HTR-8/SVneo (cell line): ENCODE results near the gene SNX15.
"Not testable (repeated sequence)": the region's sequence is repeated elsewhere in the genome, so short reads cannot be mapped to it uniquely, and the experiment has no call there.

Experiments used
- DNase-seq: peaks from one replicate; pipeline ENCODE4 v3.0.0; 2011; ENCODE audit warnings: low spot score, mixed read lengths; ENCODE audit not compliant: insufficient read length
- FAIRE-seq: peaks from 2 replicates; lab custom pipeline; 2011; peaks lifted over from hg19 to GRCh38; lab: Jason Lieb, UNC

SNX15 gene

DNA sequence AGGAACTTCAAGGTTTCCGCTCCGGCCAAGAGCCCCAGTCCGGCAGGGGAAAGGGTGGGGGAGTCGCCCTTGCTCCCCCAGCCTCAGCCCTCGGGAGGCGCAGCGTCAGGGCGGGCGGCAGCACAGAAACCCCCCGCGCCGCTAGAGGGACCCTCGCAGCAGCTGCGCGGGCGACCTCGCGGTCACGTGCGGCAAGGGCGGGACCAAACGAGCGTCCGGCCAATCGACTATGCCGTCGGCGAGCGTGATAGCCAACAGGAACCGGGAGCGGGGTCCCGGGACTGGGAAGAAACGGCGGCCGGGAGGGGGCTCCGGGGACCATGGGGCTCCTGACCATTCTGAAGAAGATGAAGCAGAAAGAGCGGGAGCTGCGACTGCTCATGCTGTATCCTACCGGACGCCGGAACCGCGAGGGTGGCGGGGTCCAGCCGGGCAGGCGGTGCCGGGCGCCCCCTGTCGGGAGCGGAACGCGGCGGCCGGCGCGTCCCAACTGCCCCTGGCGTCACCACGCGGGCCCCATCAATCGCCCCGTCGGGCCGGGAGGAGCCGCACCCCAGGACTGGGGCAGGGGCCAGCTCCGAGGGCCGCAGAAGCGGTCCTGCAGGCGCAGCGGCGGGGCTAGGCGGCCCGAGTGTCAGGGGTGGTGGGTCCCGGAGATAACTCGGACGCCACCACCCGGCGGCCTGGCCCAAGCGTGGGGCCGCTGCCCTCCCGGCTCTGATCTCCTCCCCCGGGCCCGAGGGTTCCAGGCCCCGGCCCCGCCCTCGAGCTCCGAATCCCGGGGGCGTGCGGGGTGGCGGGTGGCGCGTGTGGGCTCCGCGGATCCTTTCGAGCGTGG, 13.1 kb upstream of the SNX15 start, which contains the start of gene ARL2:
TSS of gene ARL2 (plus strand) at position 273 of the 838 bp plus-strand sequence. CDS start at position 321, 48 bp downstream.
- DNase-seq (peak; percentile 93), FAIRE-seq (no peak)

DNA sequence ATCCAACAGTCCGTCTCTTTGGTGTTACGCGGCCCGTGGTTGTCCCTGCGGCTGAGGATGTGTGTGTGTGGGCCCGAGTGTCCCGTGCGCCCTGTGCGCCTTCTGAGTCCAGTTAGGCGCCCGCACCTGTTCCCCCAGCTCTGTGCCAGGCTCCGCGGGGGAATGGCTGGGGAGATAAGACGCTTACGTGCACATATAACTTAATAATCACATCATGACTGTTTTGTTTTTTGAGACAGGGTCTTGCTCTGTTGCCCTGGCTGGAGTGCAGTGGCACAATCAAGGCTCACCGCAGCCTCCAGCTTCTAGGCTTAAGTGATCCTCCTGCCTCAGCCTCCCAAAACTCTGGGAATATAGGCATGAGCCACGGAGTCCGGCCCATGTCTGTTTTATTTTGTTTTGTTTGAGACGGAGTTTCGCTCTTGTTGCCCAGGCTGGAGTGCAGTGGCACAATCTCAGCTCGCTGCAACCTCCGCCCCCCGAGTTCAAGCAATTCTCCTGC, 12.5 kb upstream of the SNX15 start:
- no peak for FAIRE-seq
- no peak for DNase-seq

DNA sequence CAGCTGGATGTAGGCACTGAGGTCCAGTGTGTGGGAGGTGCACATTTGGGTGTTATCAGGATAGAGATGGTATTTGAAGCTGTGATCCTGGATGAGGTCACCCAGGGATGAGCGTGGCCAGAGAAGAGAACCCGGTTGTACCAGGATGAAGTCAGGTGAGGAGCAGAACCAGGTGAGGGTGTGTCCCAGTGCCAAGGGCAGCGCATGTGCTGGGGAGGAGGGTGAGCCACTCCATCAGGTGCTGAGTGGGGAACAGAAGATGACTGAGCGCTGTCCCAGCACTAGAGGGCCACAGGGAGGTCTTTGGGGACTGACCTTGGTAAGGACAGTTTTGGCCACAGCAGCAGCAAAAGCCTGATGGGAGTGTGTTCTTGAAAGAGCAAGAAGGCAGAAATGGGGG, 10.5 kb upstream of the SNX15 start:
- no peak for FAIRE-seq
- DNase-seq, result no peak

DNA sequence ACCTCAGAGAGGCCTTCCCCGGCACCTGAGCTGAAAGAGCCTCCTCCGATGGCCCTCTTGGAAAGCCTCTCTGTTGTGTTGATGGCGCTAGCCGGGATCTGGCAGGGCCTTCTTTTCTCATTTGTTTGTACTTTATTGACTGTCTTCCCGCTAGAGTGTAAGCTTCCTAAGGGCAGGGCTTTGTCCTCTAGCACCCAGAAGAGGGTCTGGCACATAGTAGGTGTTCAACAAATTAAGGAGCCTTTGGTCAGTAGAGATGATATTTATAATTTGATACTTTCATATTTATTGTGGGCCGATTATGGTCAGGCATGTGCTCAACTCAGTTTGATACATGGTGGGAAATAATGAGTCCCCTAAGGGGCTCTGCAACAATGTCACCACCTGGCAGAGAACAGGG, 9.3 kb upstream of the SNX15 start:
- DNase-seq (no peak), FAIRE-seq (no peak)

DNA sequence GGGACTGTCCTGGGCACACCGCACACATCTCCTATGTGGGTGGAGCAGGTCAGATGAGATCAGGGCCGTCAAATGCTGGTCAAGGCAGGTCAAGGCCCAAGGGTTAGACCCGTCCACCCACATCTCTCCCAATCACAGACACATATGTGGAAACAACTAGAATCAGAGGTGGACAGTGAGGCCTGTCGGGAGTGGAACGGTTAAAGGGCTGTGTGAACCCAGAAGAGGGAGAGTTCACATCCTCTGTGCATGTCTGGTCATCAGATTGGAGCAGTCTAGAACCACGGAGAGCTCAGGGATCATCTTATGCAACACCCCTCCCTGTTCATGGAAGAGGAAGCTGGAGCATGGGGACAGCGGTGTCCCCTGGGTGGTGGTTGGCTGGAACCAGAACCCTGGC, 7.4 kb upstream of the SNX15 start:
- no peak for DNase-seq

DNA sequence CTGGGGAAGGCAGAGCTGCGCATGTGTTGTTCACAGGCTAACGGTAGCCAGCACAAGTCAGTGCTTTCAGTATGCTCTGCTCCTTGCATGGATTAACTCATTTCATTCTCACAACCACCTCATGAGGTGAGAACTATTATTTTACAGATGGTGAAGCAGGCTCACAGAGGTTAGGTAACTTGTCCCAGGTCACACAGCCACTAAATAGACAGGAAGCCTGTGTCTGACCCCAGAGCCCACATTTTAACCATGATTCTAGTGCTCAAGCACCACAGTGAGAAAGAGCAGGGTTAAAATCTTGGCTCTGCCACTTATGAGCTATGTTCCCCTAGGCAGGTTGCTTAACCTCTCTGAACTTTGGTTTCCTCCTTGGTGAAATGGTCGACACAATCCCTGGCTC, 6.2 kb upstream of the SNX15 start:
- FAIRE-seq, result no peak
- DNase-seq, result no peak

More for the DNA sequence above, 7.4 kb upstream of the SNX15 start:
- no peak for FAIRE-seq

DNA sequence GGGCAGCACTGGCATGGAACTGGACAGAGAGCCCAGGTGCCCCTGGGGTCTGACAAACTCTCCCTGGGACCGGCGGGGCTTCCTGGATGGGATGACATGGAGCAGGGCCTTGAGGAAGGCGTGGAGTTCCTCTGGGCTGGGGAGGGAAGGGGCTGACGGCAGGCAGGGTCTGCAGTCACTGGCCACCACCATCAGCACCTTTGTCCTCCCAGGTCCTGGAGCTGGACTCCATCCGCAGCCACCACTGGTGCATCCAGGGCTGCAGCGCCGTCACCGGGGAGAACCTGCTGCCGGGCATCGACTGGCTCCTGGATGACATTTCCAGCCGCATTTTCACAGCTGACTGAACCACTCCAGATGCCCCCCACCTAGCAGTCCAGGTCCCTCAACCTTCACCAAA, 5.7 kb upstream of the SNX15 start:
- FAIRE-seq (no peak), DNase-seq (no peak)

DNA sequence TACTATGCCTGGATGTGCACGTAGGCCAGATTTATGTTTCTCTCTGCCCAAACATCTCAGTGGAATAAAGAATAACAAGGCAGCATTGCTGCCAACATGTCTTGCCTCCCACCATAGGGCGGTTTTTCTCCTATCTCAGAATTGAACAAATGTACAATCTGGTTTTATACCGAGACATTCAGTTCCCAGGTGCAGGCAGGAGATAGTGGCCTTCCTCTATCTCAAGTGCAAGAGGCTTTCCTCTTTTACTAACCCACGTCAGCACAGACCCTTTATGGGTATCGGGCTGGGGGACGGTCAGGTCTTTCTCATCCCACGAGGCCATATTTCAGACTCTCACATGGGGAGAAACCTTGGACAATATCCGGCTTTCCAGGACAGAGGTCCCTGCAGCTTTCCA, 3.7 kb upstream of the SNX15 start:
- DNase-seq, FAIRE-seq: not testable (repeated sequence)

DNA sequence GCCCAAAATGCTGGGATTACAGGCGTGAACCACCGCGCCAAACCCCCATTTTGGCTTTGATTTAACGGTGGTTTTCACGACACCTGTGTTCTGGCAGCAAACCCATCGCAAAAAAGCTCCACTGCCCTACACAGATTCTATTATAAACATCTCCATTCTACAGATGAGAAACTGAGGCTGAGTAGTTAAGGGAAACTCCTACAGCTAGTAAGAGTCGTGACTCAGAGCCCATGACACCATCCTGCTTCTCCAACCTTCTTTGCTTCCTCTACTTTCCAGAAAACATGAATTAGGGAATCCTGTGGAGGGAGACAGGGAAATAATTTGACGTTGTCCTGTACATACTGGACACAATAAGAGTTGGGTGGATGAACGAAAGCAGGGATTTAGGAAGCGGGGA, 429 bp upstream of the SNX15 start:
- no peak for DNase-seq

DNA sequence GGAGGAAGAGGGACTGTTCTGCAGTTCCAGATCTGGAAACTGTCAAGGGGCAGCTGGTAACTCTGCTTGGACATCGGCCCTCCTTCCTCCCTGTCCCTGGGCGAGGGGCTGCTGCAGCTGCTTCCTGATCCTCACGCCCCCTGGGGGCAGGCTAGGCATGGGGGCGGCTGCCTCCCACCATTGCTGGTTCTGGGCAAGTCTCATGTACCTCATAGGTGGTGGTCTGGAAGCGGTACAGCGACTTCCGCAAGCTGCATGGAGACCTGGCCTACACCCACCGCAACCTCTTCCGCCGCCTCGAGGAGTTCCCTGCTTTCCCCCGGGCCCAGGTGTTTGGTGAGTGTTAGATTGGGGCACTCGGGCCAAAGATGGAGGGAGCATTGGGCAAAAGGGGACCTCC, 5.0 kb downstream of the SNX15 start:
- DNase-seq (no peak), FAIRE-seq (no peak)

More for the DNA sequence above, 429 bp upstream of the SNX15 start:
- no peak for FAIRE-seq

DNA sequence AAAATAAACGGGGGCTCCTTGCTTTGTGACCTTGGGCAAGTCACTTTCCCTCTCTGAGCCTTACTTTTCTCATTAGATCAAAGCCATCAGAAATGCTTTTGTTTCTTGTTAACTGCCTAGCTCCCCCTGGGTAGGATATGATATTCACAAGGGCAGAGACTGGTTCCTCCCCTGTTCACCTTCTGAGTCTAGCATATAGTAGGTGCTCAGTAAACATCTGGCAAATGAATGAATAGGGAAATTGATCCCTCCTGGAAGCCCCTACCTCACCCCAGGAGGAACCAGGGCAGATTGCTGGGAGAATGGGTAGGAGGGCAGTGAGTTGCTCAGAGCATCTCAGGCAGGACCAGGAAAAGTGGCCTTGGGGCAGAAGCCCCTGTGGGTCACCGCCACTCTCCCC, 7.2 kb downstream of the SNX15 start:
- DNase-seq (no peak), FAIRE-seq (no peak)

DNA sequence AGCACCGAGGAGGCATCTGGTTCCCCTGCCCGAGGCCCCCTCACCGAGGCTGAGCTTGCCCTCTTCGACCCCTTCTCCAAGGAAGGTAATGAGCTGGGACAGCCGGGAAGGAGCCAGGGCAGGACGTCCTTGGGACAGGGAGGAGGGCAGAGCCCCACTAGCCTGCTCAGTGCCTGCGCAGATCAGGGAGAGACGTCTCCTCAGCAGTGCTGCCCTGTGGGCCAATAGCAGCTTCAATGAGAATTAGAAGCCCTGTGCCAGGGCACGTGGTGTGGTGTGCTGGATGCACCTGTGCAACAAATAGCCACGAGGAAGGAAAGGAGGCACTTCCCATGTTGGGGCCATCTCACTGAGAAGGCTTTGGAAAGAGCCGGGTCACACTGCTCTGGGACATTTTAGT, 8.3 kb downstream of the SNX15 start:
- DNase-seq (no peak), FAIRE-seq (no peak)

DNA sequence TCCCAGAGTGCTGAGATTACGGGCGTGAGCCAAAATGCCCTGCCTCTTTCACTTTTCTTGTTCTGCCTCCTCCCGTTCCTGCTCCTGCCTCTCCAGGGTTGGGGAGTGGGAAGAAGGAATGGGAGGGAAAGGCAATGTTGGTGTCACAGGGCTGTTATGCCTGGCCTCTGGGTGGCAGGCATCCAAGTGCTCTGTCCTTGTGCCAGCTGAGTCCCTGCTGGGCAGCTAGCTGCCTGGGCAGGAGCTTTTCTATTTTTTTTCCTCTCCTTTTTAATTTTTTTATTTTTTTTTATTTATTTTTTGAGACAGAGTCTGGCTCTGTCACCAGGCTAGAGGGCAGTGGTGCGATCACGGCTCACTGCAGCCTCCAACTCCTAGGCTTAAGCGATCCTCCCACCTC, 9.7 kb downstream of the SNX15 start:
- DNase-seq (no peak), FAIRE-seq (no peak)

DNA sequence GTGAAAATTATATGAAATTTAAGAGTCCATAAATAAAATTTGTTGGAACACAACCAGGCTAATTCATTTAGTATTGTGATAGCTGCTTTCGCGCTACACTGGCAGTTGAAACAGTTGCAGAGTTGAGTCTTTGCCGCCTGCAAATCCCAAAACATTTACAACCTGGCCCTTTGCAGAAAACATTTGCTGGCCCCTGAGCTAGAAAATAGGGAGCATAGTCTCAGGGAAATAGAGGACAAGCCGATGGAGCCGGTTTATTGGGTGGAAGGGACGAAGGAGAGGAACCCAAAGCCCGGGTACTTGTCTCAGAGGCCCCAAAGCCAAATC, 13.2 kb downstream of the SNX15 start:
- DNase-seq, result no peak
- no peak for FAIRE-seq

DNA sequence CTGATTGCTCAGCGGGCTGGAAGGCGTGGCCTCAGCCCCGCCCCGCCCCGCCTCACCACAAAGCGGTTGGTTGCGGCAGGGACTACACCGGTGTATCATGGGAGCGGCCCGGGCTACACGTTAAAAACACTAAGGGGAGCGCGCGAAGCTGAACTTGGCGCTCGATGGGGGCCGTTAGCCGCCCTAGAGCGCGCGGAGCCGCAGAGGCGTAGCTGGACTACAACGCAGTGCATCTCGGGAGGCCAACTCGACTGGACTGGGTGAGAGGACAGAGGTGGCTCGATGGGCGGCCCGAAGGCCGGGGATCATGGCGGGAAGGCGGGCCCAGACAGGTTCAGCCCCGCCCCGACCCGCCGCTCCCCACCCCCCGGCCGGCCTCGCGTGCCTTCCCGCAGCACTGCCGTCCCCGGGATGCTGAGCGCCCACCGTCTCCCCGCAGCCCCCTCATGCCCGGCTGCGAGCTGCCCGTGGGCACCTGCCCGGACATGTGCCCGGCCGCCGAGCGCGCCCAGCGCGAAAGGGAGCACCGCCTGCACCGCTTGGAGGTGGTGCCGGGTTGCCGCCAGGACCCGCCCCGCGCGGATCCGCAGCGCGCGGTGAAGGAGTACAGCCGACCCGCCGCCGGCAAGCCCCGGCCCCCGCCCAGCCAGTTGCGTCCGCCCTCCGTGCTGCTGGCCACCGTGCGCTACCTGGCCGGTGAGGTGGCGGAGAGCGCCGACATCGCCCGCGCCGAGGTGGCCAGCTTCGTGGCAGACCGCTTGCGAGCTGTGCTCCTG, 13.8 kb downstream of the SNX15 start, which contains the start of gene SAC3D1:
TSS of gene SAC3D1 (plus strand) at position 364 of the 776 bp plus-strand sequence. CDS start at position 447, 83 bp downstream.
- peak; percentile 97 for FAIRE-seq
- DNase-seq, result peak; percentile 97

DNA sequence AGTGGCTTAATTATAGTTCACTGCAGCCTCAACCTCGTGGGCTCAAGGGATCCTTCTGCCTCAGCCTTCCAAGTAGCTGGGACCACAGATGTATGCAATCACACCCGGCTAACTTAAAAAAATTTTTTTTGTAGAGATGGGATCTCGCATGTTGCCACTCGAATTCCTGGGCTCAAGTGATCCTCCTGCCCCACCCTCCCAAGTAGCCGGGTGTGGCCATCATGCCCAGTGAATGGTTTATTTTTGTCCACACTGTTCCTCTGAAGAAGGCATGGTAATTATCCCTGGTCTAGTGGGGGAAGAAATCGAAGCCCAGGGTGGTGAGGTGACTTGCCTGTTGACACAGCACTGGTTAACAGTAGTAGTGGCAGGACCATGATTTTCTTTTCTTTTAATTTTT, 15.7 kb downstream of the SNX15 start:
- DNase-seq (no peak), FAIRE-seq (no peak)

DNA sequence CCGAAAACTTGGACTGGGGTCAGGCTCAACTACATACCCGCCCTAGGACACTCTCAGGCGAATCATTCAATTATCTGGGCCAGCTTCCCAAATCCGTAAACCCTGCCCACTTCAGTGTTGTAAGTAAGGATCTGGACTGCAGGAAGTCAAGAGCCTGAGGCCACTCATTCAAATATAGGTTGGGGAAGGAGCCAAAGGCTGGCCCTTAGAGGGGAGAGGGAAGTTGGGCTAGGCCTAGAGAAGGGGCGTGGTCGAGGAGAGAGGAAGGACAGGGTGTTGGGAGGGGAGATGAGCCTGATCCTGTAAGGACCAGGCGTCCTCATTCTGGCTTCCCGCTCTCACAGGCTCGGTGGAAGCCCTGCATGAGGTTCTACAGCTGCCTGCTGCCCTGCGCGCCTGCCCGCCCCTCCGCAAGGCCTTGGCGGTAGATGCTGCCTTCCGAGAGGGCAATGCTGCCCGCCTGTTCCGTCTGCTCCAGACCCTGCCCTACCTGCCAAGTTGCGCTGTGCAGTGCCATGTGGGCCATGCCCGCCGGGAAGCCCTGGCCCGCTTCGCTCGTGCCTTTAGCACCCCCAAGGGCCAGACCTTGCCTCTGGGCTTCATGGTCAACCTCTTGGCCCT, 16.8 kb downstream of the SNX15 start:
- FAIRE-seq (no peak), DNase-seq (no peak)

DNA sequence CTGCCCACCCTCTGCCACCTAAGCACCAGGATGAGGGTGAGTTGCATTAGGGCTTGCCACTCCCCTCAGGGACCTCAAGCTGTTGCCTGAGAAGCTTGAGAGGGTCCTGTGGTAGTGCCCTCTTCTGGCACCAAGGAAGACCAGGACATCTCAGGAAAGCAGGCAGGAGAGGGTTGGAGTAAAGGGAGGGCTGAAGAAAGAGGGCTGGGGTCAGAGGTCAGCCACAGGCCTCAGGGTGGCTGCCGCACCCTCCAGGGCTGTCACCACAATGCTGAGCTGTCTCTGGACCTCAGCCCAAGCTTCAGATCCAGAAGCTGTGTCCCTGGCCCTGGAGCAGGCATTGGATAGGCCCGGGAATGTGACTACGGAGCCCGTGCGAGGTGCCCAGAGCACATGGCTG, 17.8 kb downstream of the SNX15 start:
- FAIRE-seq, result no peak

DNA sequence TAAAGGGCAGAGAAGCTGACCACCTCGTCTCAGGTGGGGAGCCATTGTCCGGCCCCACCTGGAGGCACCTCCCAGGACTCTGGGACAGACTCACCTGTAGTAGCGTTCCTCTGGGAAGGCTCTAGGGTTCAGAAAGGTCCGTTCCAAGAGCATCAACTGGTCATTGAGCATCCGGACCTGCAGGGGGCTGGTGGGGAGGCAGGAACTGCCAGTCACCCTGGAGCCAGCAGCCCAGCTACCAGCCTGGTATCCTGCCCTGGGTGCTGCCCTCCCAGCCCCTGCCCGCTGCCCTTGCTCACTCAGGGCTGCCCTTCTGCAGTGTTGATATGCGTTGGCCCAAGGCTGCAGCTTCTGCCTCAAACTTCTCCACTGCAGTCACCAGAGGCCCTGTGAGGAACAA, 18.5 kb downstream of the SNX15 start:
- no peak for DNase-seq

More for the DNA sequence above, 17.8 kb downstream of the SNX15 start:
- DNase-seq, result no peak

DNA sequence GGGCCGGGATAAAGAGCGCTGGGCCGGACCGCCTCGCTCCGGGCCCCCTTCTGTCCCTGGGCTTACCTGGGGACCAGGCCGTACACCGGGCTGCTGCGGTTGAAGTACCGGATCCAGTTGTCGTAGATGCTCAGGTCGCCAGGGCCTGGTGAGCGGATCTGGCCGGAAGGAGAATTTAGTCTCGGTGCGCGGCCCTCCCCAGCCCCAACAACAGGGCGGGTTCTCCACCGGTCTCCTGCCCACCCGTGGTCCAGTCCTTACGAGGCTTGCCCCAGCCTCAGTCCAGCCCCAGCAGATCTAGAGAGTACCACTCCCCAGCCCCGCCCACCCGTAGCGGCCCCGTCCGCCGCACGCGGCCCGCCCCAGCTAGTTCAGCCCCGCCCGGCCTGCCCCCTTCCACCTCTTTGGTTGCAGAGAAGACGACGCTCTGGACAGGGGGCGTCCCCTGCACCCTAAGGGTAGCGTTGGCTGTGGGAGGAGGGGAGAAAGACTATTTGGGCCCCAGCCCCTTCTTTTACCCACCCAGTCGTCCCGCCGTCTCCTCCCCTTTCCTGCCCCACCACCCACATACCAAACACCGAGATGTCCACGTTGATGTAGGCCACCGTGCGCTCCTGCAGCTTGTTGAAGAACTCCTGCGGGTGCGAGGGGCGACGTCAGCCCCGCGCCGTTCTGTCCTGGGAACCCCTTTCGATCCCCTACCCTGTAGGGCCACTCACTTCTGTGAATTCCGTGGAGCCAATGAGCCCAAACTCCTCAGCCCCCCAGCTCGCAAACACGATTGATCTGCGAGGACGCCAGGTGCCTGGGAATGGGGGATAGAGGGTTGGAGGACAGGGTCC, 20.6 kb downstream of the SNX15 start:
- DNase-seq (no peak), FAIRE-seq (no peak)

More for the DNA sequence above, 18.5 kb downstream of the SNX15 start:
- no peak for FAIRE-seq
